ENCODE results near the gene ACADVL.

ACADVL gene

DNA sequence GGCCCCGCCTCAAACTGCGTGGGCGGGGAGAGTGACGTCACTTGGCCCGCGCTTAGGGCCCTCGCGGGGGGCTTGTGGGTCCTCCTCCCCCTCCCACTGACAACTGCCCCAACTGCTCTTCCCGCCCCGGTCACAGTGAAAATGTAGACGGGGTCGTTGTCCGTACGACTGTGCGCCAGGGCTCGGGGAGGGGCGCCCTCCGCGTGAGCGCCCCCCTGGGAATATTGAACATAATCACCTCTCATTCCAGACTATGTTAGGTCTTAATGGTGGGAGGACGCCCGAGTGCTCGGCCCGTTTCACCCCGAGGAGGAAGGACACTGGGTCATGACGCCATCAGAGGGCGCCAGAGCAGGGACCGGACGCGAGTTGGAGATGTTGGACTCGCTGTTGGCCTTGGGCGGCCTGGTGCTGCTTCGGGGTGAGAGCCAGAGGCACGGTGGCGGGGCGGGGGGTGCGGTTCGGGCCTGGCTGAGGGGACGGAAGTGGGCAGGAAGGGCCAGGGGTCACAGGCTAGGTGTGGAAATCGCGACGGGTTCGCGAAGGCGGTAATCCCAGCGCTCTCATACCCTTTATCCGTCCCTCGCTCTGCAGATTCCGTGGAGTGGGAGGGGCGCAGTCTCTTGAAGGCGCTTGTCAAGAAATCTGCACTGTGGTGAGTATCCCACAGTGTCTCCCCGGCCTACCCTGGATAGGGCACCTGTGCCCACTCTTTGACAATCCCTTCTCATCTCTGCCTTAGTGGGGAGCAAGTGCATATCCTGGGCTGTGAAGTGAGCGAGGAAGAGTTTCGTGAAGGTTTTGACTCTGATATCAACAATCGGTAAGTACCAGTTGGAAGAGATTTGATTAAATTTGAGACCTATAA, 32.7 kb downstream of the ACADVL start, which contains the start of gene ELP5:
TSS of gene ELP5 (plus strand) at position 40 of the 868 bp plus-strand sequence. CDS start at position 376, 336 bp downstream.
- DNase-seq, result peak; percentile 62

DNA sequence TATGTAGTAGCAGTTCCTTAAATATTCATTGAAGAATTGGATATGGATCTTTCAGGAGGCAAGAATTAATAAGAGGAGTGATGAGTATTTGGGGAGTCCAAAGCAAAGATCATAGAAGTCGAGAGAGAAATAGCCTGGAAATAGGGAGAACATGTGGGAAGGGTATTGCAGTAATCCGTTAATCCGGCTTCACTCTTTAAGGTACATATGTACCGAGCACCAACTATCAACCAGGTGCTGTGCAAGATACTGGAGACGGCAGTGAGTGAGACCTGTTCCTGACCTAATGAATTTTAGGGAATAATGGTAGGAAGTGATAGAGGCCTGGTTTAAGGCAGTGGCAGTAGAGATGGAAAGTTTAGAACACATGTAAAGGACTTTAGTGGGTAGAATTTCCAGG, 33.3 kb downstream of the ACADVL start:
- DNase-seq, result no peak

DNA sequence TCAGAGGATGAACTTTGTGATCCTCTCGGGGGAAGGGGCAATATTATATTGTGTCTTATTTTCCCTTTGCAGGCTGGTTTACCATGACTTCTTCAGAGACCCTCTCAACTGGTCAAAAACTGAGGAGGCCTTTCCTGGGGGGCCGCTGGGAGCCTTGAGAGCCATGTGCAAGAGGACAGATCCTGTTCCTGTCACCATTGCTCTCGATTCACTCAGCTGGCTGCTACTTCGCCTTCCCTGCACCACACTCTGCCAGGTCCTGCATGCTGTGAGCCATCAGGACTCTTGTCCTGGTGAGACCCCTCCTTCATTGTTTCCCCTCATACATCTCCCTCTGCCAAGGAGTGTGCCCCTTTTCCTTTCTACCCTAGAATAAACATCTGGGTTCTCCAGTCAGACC, 34.8 kb downstream of the ACADVL start:
- DNase-seq, result no peak

DNA sequence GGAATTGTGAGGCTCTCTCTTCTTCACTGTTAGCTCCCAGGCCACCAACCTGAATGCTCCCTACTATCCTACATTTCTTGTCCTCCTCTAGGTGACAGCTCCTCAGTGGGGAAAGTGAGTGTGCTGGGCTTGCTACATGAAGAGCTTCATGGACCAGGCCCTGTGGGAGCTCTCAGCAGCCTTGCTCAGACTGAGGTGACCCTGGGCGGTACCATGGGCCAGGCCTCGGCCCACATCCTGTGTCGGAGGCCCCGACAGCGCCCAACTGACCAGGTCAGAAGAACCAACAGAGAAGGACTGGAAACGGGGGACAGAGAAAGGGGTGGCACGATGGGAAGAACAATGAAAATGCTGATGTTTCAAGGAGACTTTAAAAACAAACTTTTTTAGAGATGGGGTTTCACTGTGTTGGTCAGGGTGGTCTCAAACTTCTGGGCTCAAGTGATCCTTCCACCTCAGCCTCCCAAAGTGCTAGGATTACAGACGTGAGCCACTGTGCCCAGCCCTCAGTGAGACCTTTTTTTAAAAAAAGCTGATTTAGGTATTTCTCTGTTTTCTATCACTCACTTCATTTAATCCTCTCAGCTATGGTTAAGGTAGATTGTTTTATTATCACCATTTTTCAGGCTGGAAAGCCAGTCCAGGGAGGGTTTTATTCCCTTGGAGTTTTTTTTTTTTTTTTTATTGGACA, 37.2 kb downstream of the ACADVL start:
- DNase-seq, result no peak

DNA sequence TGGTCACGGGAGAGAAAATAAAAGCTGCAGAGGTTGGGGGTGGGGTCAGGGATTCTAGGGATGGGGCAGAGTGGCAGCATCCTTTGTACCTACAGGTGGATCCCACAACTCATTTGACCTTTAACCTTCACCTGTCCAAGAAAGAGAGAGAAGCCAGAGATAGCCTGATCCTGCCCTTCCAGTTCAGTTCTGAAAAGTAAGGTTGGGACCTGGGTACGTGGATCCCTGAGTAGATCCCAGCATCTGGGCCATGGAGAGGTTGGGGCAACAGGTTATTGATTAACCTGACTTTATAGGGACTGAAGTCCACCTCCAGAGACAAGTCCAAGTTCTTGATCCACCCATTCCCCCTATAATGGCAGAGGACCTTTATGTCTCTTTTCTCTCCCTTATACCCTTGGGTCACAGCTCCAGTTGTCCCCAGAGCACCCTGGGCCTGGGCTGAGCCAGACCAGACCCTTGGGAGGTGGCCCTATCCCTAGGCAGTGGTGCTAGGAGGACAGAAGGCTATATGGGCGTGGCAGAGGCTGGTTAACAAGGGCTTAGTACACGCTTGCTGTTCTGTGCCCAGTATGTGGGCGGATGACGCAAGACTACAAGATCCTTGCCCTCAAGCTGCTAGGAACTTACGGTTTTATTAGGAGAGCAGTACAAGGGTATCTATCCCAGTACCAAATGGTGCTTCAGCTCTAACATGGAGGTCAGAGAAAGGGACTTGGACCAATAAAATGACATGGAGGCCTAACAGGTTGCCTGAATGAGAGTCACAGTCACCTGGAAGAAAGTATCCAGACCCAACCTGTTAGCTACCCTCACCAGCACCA, 39.2 kb downstream of the ACADVL start:
- no peak for DNase-seq

DNA sequence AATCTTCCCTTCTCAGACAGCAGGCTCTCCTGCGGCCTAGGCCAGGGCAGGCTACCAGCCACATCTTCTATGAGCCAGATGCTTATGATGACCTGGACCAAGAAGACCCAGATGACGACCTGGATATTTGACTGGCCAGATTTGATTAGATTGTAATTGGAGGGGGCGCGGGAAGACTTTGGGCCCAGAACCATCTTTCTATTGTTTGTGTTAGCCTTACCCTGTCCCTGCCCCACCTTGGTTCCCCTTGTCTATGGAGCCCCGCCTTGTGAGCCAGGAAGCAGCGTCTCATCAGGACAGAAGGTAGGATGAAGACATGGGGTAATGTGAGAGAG, 39.8 kb downstream of the ACADVL start:
- DNase-seq, result no peak

DNA sequence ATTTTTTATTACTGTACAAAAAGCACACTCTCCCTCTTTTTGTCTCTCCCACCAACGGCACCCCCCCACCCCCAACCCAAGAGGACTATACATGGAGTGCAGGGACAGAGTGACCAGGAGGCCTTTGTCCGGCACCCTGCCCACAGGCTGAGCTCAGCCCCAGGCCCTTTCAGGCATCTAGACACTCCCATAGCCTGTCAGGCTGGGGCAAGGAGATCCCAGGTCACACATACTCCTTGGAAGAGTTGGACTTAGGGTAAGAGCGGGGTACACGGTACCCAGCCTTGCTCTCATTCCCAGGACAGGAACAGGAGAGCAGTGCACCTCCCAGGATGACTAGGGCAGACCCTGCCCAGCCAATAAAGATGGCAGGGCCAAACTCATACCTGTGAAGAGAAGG, 40.4 kb downstream of the ACADVL start:
- DNase-seq, result no peak

DNA sequence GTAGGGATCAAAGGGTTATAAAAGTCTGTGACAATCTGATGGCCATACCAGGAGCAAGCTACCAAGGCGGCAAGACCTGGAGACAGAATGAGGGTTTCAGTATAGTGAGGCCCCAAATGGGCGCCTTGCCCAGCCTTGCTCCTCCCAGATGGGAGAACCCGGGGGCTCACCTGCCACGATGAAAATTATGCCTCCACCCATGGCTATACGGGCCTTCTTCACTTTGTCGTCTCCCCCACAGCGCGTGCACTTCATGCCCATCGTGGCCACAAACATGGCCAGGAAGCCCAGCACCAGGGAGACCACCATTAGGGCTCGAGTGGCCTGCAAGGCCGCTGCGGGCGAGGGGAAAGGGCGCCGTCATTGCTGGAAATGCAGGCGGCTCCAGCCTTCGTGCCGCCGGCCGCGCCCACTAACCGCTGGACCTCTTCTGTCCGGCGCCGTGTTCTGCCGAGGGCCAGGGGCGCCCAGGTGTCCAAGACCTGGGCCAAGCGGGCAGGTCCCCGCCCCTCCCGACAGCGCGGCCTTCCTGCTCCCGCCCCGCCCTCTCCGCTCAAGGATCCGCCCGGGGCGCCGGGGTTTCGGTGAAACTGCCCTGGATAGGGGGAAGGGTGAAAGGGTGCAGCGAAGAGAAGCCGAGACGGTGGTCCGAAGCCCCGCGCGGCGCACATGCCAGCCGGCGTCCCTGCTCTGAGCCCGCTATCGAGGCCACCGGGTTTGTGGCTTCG, 41.1 kb downstream of the ACADVL start:
- DNase-seq, result no peak

DNA sequence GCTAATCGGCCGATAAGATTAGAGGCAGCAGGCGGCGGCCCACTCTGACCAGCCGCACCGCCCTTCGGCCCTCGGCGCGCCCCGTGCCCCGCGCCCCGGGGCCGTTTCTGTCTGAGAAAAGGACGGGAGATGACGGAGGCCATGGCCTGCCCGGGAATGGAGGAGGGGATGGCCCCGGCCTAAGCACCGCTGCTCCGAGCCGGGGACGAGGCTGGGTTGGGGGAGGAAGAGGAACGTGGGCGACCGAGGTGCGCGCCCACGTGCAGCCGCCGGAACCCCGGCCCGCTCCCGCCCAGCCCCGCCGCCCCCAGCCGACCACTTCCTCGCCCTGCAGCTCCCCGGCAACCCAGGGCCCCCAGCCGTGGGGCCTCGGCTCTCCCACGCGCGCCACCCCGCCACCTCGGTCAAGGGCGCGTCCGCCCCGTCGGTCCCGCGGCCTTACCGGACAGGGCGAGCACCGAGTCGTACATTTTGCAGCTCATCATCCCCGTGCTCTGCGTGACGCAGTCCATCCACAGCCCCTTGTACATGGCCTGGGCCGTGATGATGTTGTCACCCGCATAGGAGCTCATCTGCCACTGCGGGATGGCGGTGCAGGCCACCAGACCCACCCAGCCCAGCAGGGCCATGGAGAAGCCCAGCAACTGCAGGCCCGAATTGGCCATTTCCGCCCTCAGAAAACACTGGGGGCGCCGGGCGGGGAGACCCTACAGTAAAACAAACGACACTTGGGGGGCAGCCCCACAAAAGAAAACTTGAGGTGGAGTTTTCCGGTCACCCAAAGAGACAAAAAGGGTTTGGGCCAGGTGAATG, 41.8 kb downstream of the ACADVL start:
- DNase-seq, result no peak

DNA sequence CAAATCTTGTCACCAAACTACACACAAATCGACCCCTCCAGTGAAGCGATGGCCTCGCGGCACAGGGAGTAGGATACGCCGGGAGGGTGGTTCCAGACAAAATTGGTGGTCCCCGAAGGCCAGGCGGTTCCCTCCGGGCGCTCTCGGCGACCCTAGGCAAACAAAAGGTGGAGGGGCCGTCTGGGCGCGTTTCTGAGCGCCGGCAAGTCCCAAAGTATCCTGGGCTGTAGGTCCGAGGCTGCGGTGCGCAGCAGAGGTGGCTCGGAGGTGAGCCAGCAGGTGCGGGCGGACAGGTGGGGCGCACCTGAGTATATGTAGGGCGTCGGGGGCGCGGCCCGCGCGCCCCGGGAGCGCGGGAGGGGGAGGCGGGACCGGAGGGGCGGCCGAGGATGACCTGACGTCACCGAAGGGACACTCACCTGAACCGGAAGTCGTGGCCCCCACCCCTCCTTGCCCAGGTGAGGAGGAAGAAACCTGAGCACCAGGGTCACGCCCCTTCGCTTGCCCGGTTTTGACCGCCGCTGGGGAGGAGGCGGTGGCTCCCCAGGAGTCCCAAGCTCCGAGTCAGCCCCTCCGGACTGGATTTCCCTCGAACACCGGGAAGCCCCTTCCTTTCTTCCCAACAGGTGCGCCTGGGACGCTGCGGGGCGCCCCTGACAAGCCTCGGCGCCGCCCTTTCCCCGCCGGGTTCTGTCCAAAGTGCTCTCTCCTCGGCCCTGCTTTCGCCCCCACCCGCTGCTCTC, 42.6 kb downstream of the ACADVL start, which contains the start of gene CLDN7:
TSS of gene CLDN7 (minus strand) at position 287 of the 743 bp plus-strand sequence. CDS start 435 bp downstream, outside the sequence.
- DNase-seq, result no peak

DNA sequence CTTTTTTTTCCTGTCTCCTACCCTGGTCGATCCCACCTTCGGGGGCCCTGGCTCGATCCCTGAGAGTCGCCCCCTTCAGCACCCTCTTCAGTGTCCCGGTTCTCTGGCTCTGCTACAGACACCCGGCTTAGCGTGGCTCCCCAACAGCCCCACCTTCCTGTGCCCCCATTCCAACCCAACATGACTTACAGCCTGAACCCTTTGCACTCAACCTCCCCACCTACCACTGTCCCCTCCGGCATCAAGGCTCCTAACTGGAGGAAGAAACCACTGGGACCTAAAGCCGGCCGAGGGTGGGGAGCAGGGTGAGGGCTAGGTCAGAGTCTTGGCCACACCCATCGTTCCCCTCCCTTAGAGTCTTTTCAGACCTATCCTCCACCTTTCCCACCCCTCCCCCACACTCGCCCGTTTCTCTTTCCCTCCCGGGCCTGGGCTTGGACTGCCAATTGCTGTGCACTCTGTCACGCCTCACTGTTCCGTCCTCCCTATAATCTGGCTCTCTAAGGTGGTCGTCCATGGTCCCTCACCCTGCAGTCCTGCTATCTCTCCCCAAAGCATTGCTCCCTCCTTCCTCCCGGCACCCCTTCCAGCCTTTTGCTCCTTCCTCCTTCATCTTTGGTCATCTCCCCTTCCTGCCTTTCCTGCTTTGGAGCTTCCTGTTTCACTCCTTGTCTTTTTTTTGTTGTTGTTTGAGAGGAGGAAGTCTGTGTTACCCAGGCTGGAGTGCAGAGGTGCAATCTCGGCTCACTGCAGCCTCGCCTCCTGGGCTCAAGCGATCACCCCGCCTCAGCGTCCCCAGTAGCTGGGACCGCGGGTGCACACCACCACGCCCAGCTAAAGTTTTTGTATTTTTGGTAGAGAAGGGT, 43.4 kb downstream of the ACADVL start:
- DNase-seq, result no peak

DNA sequence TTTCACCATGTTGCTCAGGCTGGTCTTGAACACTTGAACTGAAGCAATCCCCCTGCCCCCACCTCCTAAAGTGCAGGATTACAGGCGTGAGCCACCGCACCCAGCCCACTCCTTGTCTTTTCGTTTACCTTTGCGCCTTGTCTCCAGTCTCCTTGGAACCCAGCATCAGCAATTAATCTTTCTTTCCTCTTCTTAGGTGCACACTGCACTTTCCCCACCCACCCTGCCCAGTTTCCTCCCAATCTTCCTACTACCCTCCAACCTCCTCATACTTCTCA, 44.0 kb downstream of the ACADVL start:
- no peak for DNase-seq

DNA sequence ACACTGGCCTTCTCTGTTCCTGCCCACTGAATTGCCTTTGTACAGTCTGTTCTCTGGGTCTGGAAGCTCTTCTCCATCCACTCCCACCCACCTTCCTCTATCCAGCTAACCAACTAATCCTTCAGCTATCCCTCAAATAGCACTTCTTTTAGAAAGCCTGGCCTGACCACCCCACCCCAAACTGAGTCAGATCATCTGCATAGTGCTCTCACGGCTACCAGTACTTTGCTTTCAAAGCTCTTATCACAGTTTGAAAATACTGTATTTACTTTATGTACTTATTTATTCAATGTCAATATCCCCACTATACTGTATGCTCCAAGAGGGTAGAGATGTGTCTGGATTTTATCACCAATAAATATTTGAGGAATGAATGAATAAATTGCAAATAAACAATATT, 47.0 kb downstream of the ACADVL start:
- no peak for DNase-seq
